ENCODE results near the gene PCID2. TPM values are rescaled to one million over a fixed set of nuclear protein-coding genes. Genes with fewer than 3 reads are reported as not detected.

The PCID2 gene
- total RNA-seq, 2 experiments from 2014 or later, result 66.7 to 72.8 TPM

- CTCF ChIA-PET, result no interaction called here
- Mint-ChIP-seq H3K27me3 (no peaks in the 10 kb centered on the region), H3K4me1 (peaks cover 11% of the 10 kb centered on the region), H3K4me3 (no peak overlapping the region), H3K27ac (no peak overlapping the region), H3K9me3 (ENCODE audit: low read depth) (peaks cover 2% of the 10 kb centered on the region), H3K36me3 (ENCODE audit: low read depth) (no peaks in the 10 kb centered on the region)
- intact Hi-C loops (cut with DNase I, micrococcal nuclease), result no loop called here
- ATAC-seq (no peak), DNase-seq (no peak)
- POLR2A ChIA-PET, result no interaction called here
Measured at GRCh38 chr13:113144255-113144629, 64.2 kb downstream of the PCID2 start.

- H3K27me3 Mint-ChIP-seq, result no peaks in the 10 kb centered on the region
- peaks cover 2% of the 10 kb centered on the region for H3K9me3 Mint-ChIP-seq (ENCODE audit: low read depth)
- no peak overlapping the region for H3K27ac Mint-ChIP-seq
- DNase-seq, result no peak
- ChIA-PET POLR2A (no interaction called here), CTCF (no interaction called here)
- ATAC-seq, result no peak
- H3K4me3 Mint-ChIP-seq, result no peak overlapping the region
- peaks cover 11% of the 10 kb centered on the region for H3K4me1 Mint-ChIP-seq
- intact Hi-C loops (cut with DNase I, micrococcal nuclease), result no loop called here
- no peaks in the 10 kb centered on the region for H3K36me3 Mint-ChIP-seq (ENCODE audit: low read depth)
Measured at GRCh38 chr13:113143466-113144254, 64.8 kb downstream of the PCID2 start.

- Mint-ChIP-seq H3K4me3 (no peak overlapping the region), H3K4me1 (peaks cover 11% of the 10 kb centered on the region), H3K27ac (no peak overlapping the region), H3K36me3 (ENCODE audit: low read depth) (no peaks in the 10 kb centered on the region), H3K9me3 (ENCODE audit: low read depth) (peaks cover 2% of the 10 kb centered on the region), H3K27me3 (no peaks in the 10 kb centered on the region)
- intact Hi-C loops (cut with DNase I, micrococcal nuclease), result no loop called here
- DNase-seq (no peak), ATAC-seq (no peak)
- ChIA-PET CTCF (no interaction called here), POLR2A (no interaction called here)
Measured at GRCh38 chr13:113142876-113143275, 65.6 kb downstream of the PCID2 start.

GRCh38 chr13:113141601-113141970 is 66.9 kb downstream of the PCID2 start:
- DNase-seq (no peak), ATAC-seq (no peak)
- POLR2A ChIA-PET, result no interaction called here
- intact Hi-C loops (cut with DNase I, micrococcal nuclease), result no loop called here
- Mint-ChIP-seq H3K9me3 (ENCODE audit: low read depth) (peaks cover 2% of the 10 kb centered on the region), H3K4me3 (no peak overlapping the region), H3K36me3 (ENCODE audit: low read depth) (no peaks in the 10 kb centered on the region), H3K27me3 (no peaks in the 10 kb centered on the region), H3K27ac (no peak overlapping the region), H3K4me1 (peaks cover 11% of the 10 kb centered on the region)
- CTCF ChIA-PET, result interaction anchor here (0.6 kb wide), 1 partner anchor 428 kb away, joined by 5 read pairs; no protein-coding TSS in a partner anchor

- intact Hi-C loops (cut with DNase I, micrococcal nuclease), result no loop called here
Measured at GRCh38 chr13:113140677-113141600, 67.5 kb downstream of the PCID2 start.

GRCh38 chr13:113139577-113139976 is 68.9 kb downstream of the PCID2 start:
- Mint-ChIP-seq H3K4me3 (no peak overlapping the region), H3K27me3 (no peaks in the 10 kb centered on the region), H3K9me3 (ENCODE audit: low read depth) (no peaks in the 10 kb centered on the region), H3K36me3 (ENCODE audit: low read depth) (no peaks in the 10 kb centered on the region), H3K4me1 (no peaks in the 10 kb centered on the region), H3K27ac (no peak overlapping the region)
- intact Hi-C loops (cut with DNase I, micrococcal nuclease), result no loop called here
- ATAC-seq (no peak), DNase-seq (no peak)
- ChIA-PET POLR2A (no interaction called here), CTCF (no interaction called here)

More at GRCh38 chr13:113140677-113141600, 67.5 kb downstream of the PCID2 start:
- no peak overlapping the region for H3K4me3 Mint-ChIP-seq
- no peak for DNase-seq
- H3K36me3 Mint-ChIP-seq (ENCODE audit: low read depth), result no peaks in the 10 kb centered on the region
- no peak for ATAC-seq
- H3K27me3 Mint-ChIP-seq, result no peaks in the 10 kb centered on the region
- H3K4me1 Mint-ChIP-seq, result peaks cover 8% of the 10 kb centered on the region
- peaks cover 2% of the 10 kb centered on the region for H3K9me3 Mint-ChIP-seq (ENCODE audit: low read depth)
- CTCF ChIA-PET, result interaction anchor here (0.6 kb wide), 1 partner anchor 130 kb away, joined by 3 read pairs; no protein-coding TSS in a partner anchor
- no peak overlapping the region for H3K27ac Mint-ChIP-seq
- POLR2A ChIA-PET, result no interaction called here

- no peak overlapping the region for H3K27ac Mint-ChIP-seq
- POLR2A ChIA-PET, result no interaction called here
- H3K27me3 Mint-ChIP-seq, result no peaks in the 10 kb centered on the region
- no peaks in the 10 kb centered on the region for H3K4me1 Mint-ChIP-seq
- CTCF ChIA-PET, result no interaction called here
- no peaks in the 10 kb centered on the region for H3K36me3 Mint-ChIP-seq (ENCODE audit: low read depth)
- DNase-seq, result no peak
- no peak overlapping the region for H3K4me3 Mint-ChIP-seq
- intact Hi-C loops (cut with DNase I, micrococcal nuclease), result no loop called here
- ATAC-seq, result no peak
- peaks cover 4% of the 10 kb centered on the region for H3K9me3 Mint-ChIP-seq (ENCODE audit: low read depth)
Measured at GRCh38 chr13:113138792-113139551, 69.5 kb downstream of the PCID2 start.

GRCh38 chr13:113137691-113138298 is 70.7 kb downstream of the PCID2 start:
- no peak overlapping the region for H3K27ac Mint-ChIP-seq
- no peak overlapping the region for H3K4me3 Mint-ChIP-seq
- H3K4me1 Mint-ChIP-seq, result no peaks in the 10 kb centered on the region
- ChIA-PET POLR2A (no interaction called here), CTCF (no interaction called here)
- no peaks in the 10 kb centered on the region for H3K36me3 Mint-ChIP-seq (ENCODE audit: low read depth)
- no peaks in the 10 kb centered on the region for H3K27me3 Mint-ChIP-seq
- intact Hi-C loops (cut with DNase I, micrococcal nuclease), result no loop called here
- DNase-seq (no peak), ATAC-seq (no peak)
- H3K9me3 Mint-ChIP-seq (ENCODE audit: low read depth), result peaks cover 4% of the 10 kb centered on the region

- H3K27me3 Mint-ChIP-seq, result peaks cover 6% of the 10 kb centered on the region
- CTCF ChIA-PET, result no interaction called here
- intact Hi-C loops (cut with DNase I, micrococcal nuclease), result no loop called here
- H3K9me3 Mint-ChIP-seq (ENCODE audit: low read depth), result peaks cover 4% of the 10 kb centered on the region
- H3K4me3 Mint-ChIP-seq, result no peak overlapping the region
- H3K4me1 Mint-ChIP-seq, result no peaks in the 10 kb centered on the region
- DNase-seq, result no peak
- no peak overlapping the region for H3K27ac Mint-ChIP-seq
- no peak for ATAC-seq
- no peaks in the 10 kb centered on the region for H3K36me3 Mint-ChIP-seq (ENCODE audit: low read depth)
- POLR2A ChIA-PET, result interaction anchor here (0.7 kb wide), 1 partner anchor 272 kb away, joined by 3 read pairs; no protein-coding TSS in a partner anchor
Measured at GRCh38 chr13:113135281-113135760, 73.1 kb downstream of the PCID2 start.

GRCh38 chr13:113129921-113130750 is 78.3 kb downstream of the PCID2 start:
- DNase-seq (peak; percentile 77), ATAC-seq (peak; percentile 95)
- H3K4me3 Mint-ChIP-seq, result peak overlapping the region; percentile 29
- no peak overlapping the region for H3K27ac Mint-ChIP-seq
- H3K36me3 Mint-ChIP-seq (ENCODE audit: low read depth), result no peaks in the 10 kb centered on the region
- POLR2A ChIA-PET, result interaction anchor here (0.6 kb wide), 1 partner anchor 44 kb away, joined by 4 read pairs; no protein-coding TSS in a partner anchor
- CTCF ChIA-PET, result interaction anchor here (1.0 kb wide), 1 partner anchor 25 kb away, joined by 3 read pairs; no protein-coding TSS in a partner anchor
- H3K27me3 Mint-ChIP-seq, result peaks cover 11% of the 10 kb centered on the region
- H3K9me3 Mint-ChIP-seq (ENCODE audit: low read depth), result peaks cover 4% of the 10 kb centered on the region
- intact Hi-C loops (cut with DNase I, micrococcal nuclease), result no loop called here
- peaks cover 2% of the 10 kb centered on the region for H3K4me1 Mint-ChIP-seq
